Measurements from ENCODE around the gene WNT3.

Gene WNT3

DNA sequence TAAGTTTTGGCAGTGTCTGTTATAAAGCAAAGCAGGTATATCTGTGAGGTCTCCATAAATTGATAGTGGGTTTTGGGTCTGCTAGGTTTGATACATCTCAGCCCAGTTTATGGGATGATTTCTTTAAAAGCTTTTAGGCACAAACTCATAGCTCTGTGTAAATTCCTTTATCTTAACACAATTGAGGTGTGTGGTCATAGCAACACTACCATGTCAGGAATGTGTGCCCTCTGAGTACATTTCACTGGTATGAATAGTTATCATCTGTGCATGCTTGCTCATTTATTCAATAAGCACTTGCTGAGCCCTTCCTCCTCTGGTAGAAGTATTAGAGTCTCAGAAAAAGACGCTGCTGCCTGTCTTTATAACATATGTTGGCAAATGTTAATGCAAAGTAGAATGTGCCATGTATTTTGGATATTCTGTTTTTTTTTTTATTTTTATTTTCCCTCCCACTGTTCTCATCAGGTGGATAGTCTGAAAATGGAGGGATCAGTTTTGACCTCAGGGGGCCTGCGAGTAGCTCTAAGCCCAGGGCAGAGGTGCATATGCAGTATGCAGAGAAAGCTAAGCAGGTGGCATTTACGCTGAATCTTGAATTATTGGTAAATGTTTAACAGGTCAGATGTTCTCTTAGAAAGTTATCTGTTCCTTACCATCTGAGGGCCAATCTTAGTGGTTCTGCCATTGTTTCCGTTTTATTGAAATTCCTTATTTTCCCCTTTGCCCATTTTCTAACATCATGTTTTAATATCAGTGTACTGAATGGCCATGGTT is 90.7 kb downstream of the WNT3 start:
- no peak for DNase-seq

DNA sequence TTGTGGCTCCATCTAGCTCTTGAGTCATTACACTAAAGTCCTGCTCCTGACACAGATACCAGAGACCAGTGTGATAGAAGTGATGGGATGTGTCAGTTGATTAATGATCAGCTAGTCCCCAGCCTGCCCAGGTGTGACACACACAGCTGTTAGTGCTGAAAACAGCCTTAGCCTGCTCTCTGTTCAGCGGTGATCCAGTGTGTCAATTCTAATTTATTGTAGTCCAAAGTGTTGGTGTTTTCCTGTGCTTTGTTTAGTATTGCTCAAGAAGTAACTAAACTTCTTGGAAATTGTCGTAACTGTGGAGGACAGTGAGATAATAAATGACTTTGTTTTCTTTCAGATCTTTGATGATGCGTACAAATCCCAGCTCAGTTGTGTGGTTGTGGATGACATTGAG is 92.3 kb downstream of the WNT3 start:
- DNase-seq: no peak

DNA sequence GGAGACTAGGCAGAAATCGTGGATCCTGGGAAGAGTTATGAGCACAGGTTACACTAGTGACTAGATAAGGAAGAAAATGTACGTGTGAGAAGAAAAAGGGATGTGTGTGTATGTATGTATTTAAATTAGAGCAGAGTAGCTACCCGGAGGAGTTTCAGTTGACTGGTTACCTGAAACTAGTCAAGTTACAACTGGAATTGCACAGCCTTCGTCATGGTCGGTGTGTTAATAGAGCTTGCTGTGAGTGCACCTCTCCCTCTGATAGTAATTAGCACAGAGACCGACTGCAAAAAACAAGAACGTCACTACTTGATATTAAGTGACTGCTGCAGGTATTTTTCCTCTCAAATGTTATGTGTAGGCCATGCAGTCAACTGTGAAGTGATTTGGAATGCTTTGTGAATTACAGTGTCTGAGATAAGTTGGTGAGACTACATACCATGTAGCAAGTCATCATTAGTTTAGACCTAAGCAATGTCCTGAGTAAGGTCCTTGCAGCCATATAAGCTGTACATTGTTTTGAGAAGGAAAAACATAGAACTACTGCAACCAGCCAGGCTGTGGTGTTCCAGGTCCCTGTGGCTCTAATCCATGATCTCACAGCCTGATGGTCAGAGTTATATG is 95.7 kb downstream of the WNT3 start:
- no peak for DNase-seq

DNA sequence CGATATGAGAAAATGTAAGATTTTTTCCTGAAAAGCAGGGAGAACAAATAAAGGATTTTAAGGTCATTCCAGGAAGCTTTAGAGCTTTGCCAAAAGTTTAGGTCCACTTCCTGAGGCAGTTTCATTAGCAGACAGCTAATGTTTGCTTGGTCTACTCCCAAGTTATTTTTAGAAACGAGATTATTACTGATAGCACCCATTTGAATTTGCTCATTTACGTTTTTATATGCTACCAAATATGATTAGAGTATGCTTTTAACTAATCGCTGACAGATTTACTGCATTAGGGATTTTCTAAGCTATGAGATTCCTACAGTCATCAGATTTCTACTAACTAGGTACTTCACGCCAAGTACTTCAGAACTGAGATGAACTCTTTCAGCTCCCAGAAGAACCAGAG is 98.1 kb downstream of the WNT3 start:
- no peak for DNase-seq

DNA sequence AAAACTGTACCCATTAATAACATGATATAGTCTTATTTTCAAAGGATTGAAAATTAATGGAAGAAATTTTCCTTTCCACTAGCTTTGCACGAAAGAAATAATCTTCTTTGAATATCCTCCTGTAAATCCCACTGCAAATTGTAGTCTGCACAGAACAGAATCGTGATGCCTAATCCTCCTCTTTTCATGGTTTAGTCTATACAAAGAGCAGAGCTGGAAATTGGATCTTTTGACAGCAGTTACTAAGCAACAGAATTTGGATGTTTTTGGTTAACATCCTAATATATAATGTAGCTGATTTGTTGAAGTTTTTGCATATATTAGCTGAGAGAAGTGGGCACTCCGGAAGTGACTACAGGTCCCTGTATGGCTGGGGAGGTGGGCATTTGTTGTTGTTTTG is 98.6 kb downstream of the WNT3 start:
- no peak for DNase-seq

DNA sequence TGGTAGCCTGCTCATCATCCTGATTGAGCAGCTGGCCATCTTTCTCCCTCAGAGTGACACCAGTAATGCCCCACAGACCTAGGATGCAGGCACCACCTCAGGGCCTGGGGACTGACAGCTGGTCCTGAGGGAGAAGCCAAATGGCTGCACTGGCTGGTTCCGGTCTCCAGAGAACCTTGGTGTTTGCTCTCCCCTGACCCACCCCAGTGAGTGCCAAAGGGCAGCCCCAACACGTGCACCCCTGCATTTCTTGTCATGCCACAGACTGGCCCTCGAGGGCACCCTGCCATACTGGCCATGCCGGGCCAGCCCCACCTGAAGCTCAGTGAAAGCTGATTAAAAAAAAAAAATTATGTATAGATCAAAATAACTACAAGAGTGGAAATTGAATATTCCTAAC is 100.5 kb downstream of the WNT3 start:
- DNase-seq: no peak

Measured in effector CD8-positive, alpha-beta T cell (primary cell).